Caco-2 (cell line): Measurements from ENCODE around the gene ABCC1. TPM values are rescaled to one million over a fixed set of nuclear protein-coding genes. Genes with fewer than 3 reads are reported as not detected.

ENCODE experiments used
- BruUV-seq: library from RNA; stranded (reverse); fragments of 400-500 nt; replicated peaks from 2 replicates; lab custom pipeline; 2021; lab: Mats Ljungman, UMichigan
- CTCF ChIA-PET: fragments of 300-600 bp; sonication (Branson Sonifier 250); formaldehyde crosslinking; loops from one replicate; lab custom pipeline; 2022; ENCODE audit warnings: antibody characterized with exemption; lab: Charles Lee
- POLR2A ChIA-PET: fragments of 300-600 bp; sonication (Branson Sonifier 250); formaldehyde crosslinking; loops from one replicate; lab custom pipeline; 2022; ENCODE audit warnings: antibody characterized with exemption; lab: Charles Lee
- DNase-seq, 2 experiments: peaks; one replicate each; pipeline versions ENCODE4 v3.0.0 to v3.0.0-alpha.2; 2020 to 2022
- H3K27me3 ChIP-seq: replicated peaks from 2 replicates; pipeline ENCODE4 v1.6.0; 2011; ENCODE audit warnings: low read length; ENCODE audit not compliant: control insufficient read depth, insufficient read depth
- H3K36me3 ChIP-seq: 2 replicates; pipeline ENCODE4 v1.5.1; 2011; ENCODE audit warnings: low read length; ENCODE audit not compliant: control insufficient read depth, insufficient read depth
- H3K4me1 ChIP-seq: fragments of 250-450 bp; sonication (Bioruptor Pico); 2 replicates; pipeline ENCODE4 v1.5.1; 2020; ENCODE audit warnings: mild to moderate bottlenecking
- H3K4me3 ChIP-seq: 2 replicates; pipeline ENCODE4 v1.5.1; 2011; ENCODE audit warnings: low read depth, mild to moderate bottlenecking, control low read depth, low read length
- H3K9me3 ChIP-seq: fragments of 250-450 bp; sonication (Bioruptor Pico); 2 replicates; pipeline ENCODE4 v1.5.1; 2020; ENCODE audit warnings: mild to moderate bottlenecking, moderate library complexity
- H3K27ac Mint-ChIP-seq: one replicate; pipeline ENCODE4 v1.8.0; 2022; ENCODE audit warnings: mixed read lengths; ENCODE audit not compliant: unreplicated experiment
- H3K27me3 Mint-ChIP-seq: one replicate; pipeline ENCODE4 v1.8.0; 2022; ENCODE audit warnings: mixed read lengths; ENCODE audit not compliant: insufficient read depth, unreplicated experiment
- H3K36me3 Mint-ChIP-seq: one replicate; pipeline ENCODE4 v1.8.0; 2022; ENCODE audit warnings: mild to moderate bottlenecking, mixed read lengths; ENCODE audit not compliant: insufficient read depth, unreplicated experiment
- H3K4me1 Mint-ChIP-seq: one replicate; pipeline ENCODE4 v1.8.0; 2022; ENCODE audit warnings: low read depth, mixed read lengths; ENCODE audit not compliant: unreplicated experiment
- H3K4me3 Mint-ChIP-seq: one replicate; pipeline ENCODE4 v1.8.0; 2022; ENCODE audit warnings: mild to moderate bottlenecking, moderate library complexity, mixed read lengths; ENCODE audit not compliant: unreplicated experiment
- H3K9me3 Mint-ChIP-seq: one replicate; pipeline ENCODE4 v1.8.0; 2022; ENCODE audit warnings: mixed read lengths; ENCODE audit not compliant: unreplicated experiment
- intact Hi-C: fragments of 100-400 bp; cut with micrococcal nuclease; formaldehyde crosslinking; loops from one replicate; pipeline ENCODE4 v1.10.0; 2022; ENCODE audit not compliant: unreplicated experiment
- total RNA-seq: library from RNA; stranded (reverse); gene quantifications from 2 replicates; pipeline ENCODE4 v1.2.3, GENCODE V29; 2022
- TF ChIP-seq, protein P1 (sequence below), 2 experiments: fragments of 200-600 bp in 1 of 2; IDR thresholded peaks; 1 replicate in 1 of 2; 2 replicates in 1 of 2; pipeline versions ENCODE4 v1.5.1 to v1.8.0; 2011 to 2022; ENCODE audit warnings: antibody characterized with exemption in 1 of 2, control low read depth in 1 of 2, inconsistent platforms in 1 of 2, low read depth in 1 of 2, low read length in 1 of 2, mild to moderate bottlenecking in 1 of 2, moderate library complexity in 1 of 2; ENCODE audit not compliant: insufficient read depth in 1 of 2, severe bottlenecking in 1 of 2, unreplicated experiment in 1 of 2

Gene ABCC1
- total RNA-seq, 1 experiment from 2014 or later: 22.3 TPM

DNA sequence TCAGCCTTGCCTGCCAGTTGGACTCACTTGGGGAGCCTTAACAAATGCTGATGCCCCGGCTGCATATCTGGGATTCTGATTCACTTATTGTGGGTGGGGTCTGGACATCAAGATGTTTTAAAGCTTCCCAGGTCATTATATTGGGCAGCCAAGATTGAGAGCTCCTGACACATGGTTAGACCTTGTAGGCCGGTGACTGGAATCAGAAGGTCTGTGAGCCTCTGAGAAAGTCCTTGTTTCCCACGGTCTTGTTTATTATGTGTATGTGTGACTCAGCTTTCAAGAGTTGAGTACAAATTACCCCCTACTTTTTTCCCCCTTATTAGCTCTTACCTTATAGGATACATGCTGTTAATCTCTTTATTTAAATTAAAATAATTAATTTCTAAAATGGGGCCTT lies 103.5 kb downstream of the ABCC1 start:
- Histone ChIP-seq H3K4me3 (no peak overlapping the region), H3K9me3 (no peaks in the 10 kb centered on the region), H3K36me3 (no peaks in the 10 kb centered on the region; the same call in 1 of the 2 replicates), H3K4me1 (no peaks in the 10 kb centered on the region), H3K27me3 (no peaks in the 10 kb centered on the region)
- intact Hi-C loops: no loop called here
- peaks cover 37% of the 10 kb centered on the region for H3K36me3 Mint-ChIP-seq
- no peaks in the 10 kb centered on the region for H3K4me1 Mint-ChIP-seq
- no peak overlapping the region for H3K27ac Mint-ChIP-seq
- no peak overlapping the region for H3K4me3 Mint-ChIP-seq
- ChIA-PET POLR2A (no interaction called here), CTCF (interaction anchor here (0.6 kb wide), 1 partner anchor 52 kb away, joined by 3 read pairs; no protein-coding TSS in a partner anchor)
- TF ChIP-seq, protein P1, sequence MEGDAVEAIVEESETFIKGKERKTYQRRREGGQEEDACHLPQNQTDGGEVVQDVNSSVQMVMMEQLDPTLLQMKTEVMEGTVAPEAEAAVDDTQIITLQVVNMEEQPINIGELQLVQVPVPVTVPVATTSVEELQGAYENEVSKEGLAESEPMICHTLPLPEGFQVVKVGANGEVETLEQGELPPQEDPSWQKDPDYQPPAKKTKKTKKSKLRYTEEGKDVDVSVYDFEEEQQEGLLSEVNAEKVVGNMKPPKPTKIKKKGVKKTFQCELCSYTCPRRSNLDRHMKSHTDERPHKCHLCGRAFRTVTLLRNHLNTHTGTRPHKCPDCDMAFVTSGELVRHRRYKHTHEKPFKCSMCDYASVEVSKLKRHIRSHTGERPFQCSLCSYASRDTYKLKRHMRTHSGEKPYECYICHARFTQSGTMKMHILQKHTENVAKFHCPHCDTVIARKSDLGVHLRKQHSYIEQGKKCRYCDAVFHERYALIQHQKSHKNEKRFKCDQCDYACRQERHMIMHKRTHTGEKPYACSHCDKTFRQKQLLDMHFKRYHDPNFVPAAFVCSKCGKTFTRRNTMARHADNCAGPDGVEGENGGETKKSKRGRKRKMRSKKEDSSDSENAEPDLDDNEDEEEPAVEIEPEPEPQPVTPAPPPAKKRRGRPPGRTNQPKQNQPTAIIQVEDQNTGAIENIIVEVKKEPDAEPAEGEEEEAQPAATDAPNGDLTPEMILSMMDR (IDR thresholded peaks at IDR 0.05; ENCODE audit: insufficient read depth in 1 of 2, low read depth in 1 of 2, low read length in 1 of 2, severe bottlenecking in 1 of 2, unreplicated experiment in 1 of 2): no peak
- H3K9me3 Mint-ChIP-seq: no peaks in the 10 kb centered on the region
- no TSS peak for BruUV-seq
- H3K27me3 Mint-ChIP-seq: no peaks in the 10 kb centered on the region
- no peak for DNase-seq

- DNase-seq: no peak
- Mint-ChIP-seq H3K36me3 (peaks cover 14% of the 10 kb centered on the region), H3K4me3 (no peak overlapping the region), H3K27me3 (no peaks in the 10 kb centered on the region), H3K27ac (no peak overlapping the region), H3K4me1 (no peaks in the 10 kb centered on the region), H3K9me3 (no peaks in the 10 kb centered on the region)
- Histone ChIP-seq H3K4me1 (no peaks in the 10 kb centered on the region), H3K9me3 (no peaks in the 10 kb centered on the region), H3K36me3 (no peaks in the 10 kb centered on the region; the same call in none of the 2 replicates), H3K27me3 (no peaks in the 10 kb centered on the region), H3K4me3 (no peak overlapping the region)
- intact Hi-C loops: no loop called here
- ChIA-PET POLR2A (no interaction called here), CTCF (no interaction called here)
- TF ChIP-seq, protein P1 (IDR thresholded peaks at IDR 0.05; ENCODE audit: insufficient read depth in 1 of 2, low read depth in 1 of 2, low read length in 1 of 2, severe bottlenecking in 1 of 2, unreplicated experiment in 1 of 2): no peak
- no TSS peak for BruUV-seq
These were observed 107.7 kb downstream of the ABCC1 start for GRCh38 chr16:16057102-16057501.

DNA sequence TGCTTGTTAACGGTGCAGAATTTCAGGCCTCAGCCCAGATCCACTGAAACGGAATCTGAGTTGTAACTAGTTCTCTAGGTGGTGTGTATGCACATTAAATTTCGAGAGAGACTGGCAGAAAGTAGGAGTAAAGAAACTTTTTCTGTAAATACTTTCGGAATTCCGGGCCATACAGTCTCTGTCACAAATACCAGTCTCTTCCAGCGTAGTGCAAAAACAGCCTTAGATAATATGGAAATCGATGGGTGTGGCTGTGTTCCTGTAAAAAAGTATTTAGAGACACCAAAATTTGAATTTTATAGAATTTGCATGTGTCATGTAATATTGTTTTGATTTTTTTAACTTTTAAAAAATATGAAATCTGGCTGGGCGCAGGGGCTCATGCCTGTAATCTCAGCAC lies 109.7 kb downstream of the ABCC1 start:
- H3K36me3 ChIP-seq: no peaks in the 10 kb centered on the region; the same call in 1 of the 2 replicates
- POLR2A ChIA-PET: no interaction called here
- TF ChIP-seq, protein P1 (IDR thresholded peaks at IDR 0.05; ENCODE audit: insufficient read depth in 1 of 2, low read depth in 1 of 2, low read length in 1 of 2, severe bottlenecking in 1 of 2, unreplicated experiment in 1 of 2): no peak

More for the DNA sequence above, 109.7 kb downstream of the ABCC1 start:
- no peak overlapping the region for H3K27ac Mint-ChIP-seq
- H3K36me3 Mint-ChIP-seq: peaks cover 14% of the 10 kb centered on the region
- no peaks in the 10 kb centered on the region for H3K27me3 ChIP-seq
- no peaks in the 10 kb centered on the region for H3K9me3 Mint-ChIP-seq
- no peak for DNase-seq
- no TSS peak for BruUV-seq
- no peak overlapping the region for H3K4me3 ChIP-seq
- CTCF ChIA-PET: no interaction called here
- H3K9me3 ChIP-seq: no peaks in the 10 kb centered on the region
- no peak overlapping the region for H3K4me3 Mint-ChIP-seq
- no peaks in the 10 kb centered on the region for H3K27me3 Mint-ChIP-seq
- no peaks in the 10 kb centered on the region for H3K4me1 ChIP-seq
- intact Hi-C loops: no loop called here
- no peaks in the 10 kb centered on the region for H3K4me1 Mint-ChIP-seq
